ENCODE measurements around the gene COLEC12. TPM values are rescaled to one million over a fixed set of nuclear protein-coding genes. Genes with fewer than 3 reads are reported as not detected.

Gene COLEC12
- total and polyA plus RNA-seq, 2 donors (not counting 3 experiments of a cell fraction or from before 2014, with no cell fraction given), result 8.0 to 17.1 TPM

GRCh38 chr18:532632-533031 lies 32.1 kb upstream of the COLEC12 start:
- H4K20me1 ChIP-seq (replicated peaks; ENCODE audit: control insufficient read depth, extremely low read depth, insufficient read depth, low read length), result no peaks in the 10 kb centered on the region
- no peaks in the 10 kb centered on the region for H3K36me3 ChIP-seq (ENCODE audit: control insufficient read depth in 2 of 2, extremely low read depth in 1 of 2, insufficient read depth in 2 of 2, low read length in 2 of 2)
- peaks cover 4% of the 10 kb centered on the region for H3K4me1 ChIP-seq (ENCODE audit: control insufficient read depth, extremely low read depth, insufficient read depth, low read length)
- no peak overlapping the region for H3K9ac ChIP-seq (replicated peaks; ENCODE audit: extremely low read depth, insufficient read depth, low read length)
- BruUV-seq (replicated peaks), result no TSS peak
- no peak overlapping the region for H2AFZ ChIP-seq (ENCODE audit: low read depth, low read length)
- dilution Hi-C loops (cut with MboI; ENCODE audit: extremely low pct_ligation_motif_present, low sequenced_read_pairs), result no loop called here
- no peaks in the 10 kb centered on the region for H3K27me3 ChIP-seq (ENCODE audit: control insufficient read depth in 2 of 2, insufficient read depth in 2 of 2, low read length in 2 of 2)
- no peaks in the 10 kb centered on the region for H3K79me2 ChIP-seq (ENCODE audit: control insufficient read depth, insufficient read depth, low read length)
- H3K4me3 ChIP-seq (replicated peaks in 1 of 3; ENCODE audit: insufficient read depth in 1 of 3, low read depth in 1 of 3, low read length in 3 of 3), result no peak overlapping the region
- H3K9me3 ChIP-seq (replicated peaks; ENCODE audit: control insufficient read depth, insufficient read depth, low read length), result no peaks in the 10 kb centered on the region
- intact Hi-C loops (cut with micrococcal nuclease), result no loop called here
- H3K27ac ChIP-seq (ENCODE audit: insufficient read depth, low read depth, low read length), result no peak overlapping the region
- ChIA-PET POLR2A (no interaction called here), CTCF (no interaction called here)
- DNase-seq (ENCODE audit: low read depth, low spot score) (no peak), FAIRE-seq (no peak)
- H3K4me2 ChIP-seq (ENCODE audit: insufficient read depth, low read length), result no peak overlapping the region
- TF ChIP-seq EZH2 (IDR thresholded peaks at IDR 0.05; ENCODE audit: borderline replicate concordance, low read depth, low read length, severe bottlenecking) (no peak), POLR2AphosphoS5 (IDR thresholded peaks at IDR 0.05; ENCODE audit: insufficient read depth, low read depth, low read length) (no peak), CTCF (IDR thresholded peaks at IDR 0.05; ENCODE audit: extremely low read depth in 1 of 2, insufficient read depth in 1 of 2, low read depth in 1 of 2, low read length in 2 of 2) (no peak), MAX (IDR thresholded peaks at IDR 0.05; ENCODE audit: insufficient read depth, insufficient read length) (no peak), GATA2 (IDR thresholded peaks at IDR 0.05; ENCODE audit: insufficient read depth, insufficient read length, low read depth, low read length) (no peak), MYC (IDR thresholded peaks at IDR 0.05; ENCODE audit: low read depth, low read length) (no peak), POLR2A (IDR thresholded peaks at IDR 0.05; ENCODE audit: low read depth, low read length) (no peak), FOS (IDR thresholded peaks at IDR 0.05; ENCODE audit: borderline replicate concordance, insufficient read depth, low read length) (no peak), JUN (IDR thresholded peaks at IDR 0.05; ENCODE audit: borderline replicate concordance, insufficient read depth, insufficient read length, low read depth) (no peak)
- H3K9me1 ChIP-seq (replicated peaks; ENCODE audit: control insufficient read depth, extremely low read depth, insufficient read depth, low read length), result no peaks in the 10 kb centered on the region
